ENCODE data around the gene RASA4B. TPM values are rescaled to one million over a fixed set of nuclear protein-coding genes. Genes with fewer than 3 reads are reported as not detected.
A peak's percentile ranks its signal among the peaks of the same experiment; 100 is the strongest.

The RASA4B gene
- total RNA-seq, 2 donors from 2014 or later: 13.2 to 30.0 TPM

DNA sequence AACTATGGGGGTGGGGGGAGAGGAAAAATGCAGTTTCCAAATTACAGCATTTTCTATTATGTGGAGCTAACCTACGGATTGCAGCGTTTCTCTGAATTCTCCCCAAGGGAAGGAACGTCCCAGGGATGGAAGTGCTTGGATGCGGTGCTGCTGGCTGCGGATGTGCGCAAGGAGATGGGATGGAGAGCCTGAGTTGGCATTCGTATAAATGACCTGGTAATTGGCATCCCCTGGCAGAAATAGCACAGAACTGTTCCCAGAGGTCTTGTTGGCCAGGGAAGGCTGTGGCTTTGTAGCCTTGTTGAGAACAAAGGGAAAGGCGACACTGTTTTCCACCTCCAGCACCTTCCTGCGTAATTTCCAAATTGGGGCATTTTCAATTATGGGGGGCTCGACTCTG is 81.5 kb downstream of the RASA4B start:
- Histone ChIP-seq H3K4me1 (peaks cover 3% of the 10 kb centered on the region), H3K27me3 (no peaks in the 10 kb centered on the region), H3K4me3 (no peak overlapping the region), H3K9me3 (no peaks in the 10 kb centered on the region), H3K27ac (no peak overlapping the region), H3K36me3 (no peaks in the 10 kb centered on the region), H3K9ac (ENCODE audit: low read depth in 2 of 2, low read length in 2 of 2) (no peak overlapping the region)
- intact Hi-C loops (cut with DNase I): no loop called here
- DNase-seq: no peak
- TF ChIP-seq, protein P1, sequence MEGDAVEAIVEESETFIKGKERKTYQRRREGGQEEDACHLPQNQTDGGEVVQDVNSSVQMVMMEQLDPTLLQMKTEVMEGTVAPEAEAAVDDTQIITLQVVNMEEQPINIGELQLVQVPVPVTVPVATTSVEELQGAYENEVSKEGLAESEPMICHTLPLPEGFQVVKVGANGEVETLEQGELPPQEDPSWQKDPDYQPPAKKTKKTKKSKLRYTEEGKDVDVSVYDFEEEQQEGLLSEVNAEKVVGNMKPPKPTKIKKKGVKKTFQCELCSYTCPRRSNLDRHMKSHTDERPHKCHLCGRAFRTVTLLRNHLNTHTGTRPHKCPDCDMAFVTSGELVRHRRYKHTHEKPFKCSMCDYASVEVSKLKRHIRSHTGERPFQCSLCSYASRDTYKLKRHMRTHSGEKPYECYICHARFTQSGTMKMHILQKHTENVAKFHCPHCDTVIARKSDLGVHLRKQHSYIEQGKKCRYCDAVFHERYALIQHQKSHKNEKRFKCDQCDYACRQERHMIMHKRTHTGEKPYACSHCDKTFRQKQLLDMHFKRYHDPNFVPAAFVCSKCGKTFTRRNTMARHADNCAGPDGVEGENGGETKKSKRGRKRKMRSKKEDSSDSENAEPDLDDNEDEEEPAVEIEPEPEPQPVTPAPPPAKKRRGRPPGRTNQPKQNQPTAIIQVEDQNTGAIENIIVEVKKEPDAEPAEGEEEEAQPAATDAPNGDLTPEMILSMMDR (IDR thresholded peaks at IDR 0.05): no peak

DNA sequence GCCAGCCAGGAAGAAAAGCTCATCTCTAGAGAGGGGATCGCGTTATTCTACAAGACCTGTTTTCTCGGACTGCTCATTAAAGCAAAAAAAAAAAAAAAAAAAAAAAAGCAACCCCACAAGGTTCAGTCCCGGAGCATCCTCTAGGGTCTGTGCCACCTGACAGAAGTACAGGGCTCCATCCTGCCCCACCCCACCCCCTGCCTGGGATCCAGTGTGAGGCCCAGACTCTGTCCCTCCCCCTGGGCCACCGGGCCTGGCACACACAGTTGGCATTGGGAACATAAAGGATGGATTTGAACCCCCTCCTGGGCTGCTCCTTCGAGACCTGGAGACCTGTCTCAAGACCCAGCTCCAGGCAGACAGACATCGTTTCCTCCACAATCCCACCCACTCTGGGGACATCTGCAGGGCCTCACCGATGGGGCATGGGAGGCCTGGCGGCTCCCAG is 83.5 kb downstream of the RASA4B start:
- no peaks in the 10 kb centered on the region for H3K9me3 ChIP-seq
- DNase-seq: no peak
- H3K27ac ChIP-seq: peak overlapping the region; percentile 53
- TF ChIP-seq, protein P1 (IDR thresholded peaks at IDR 0.05): no peak
- peak overlapping the region; percentile 82 for H3K4me3 ChIP-seq
- H3K27me3 ChIP-seq: no peaks in the 10 kb centered on the region
- no peaks in the 10 kb centered on the region for H3K36me3 ChIP-seq
- H3K9ac ChIP-seq (ENCODE audit: low read depth in 2 of 2, low read length in 2 of 2): peak overlapping the region; percentile 27 to 86
- peaks cover 3% of the 10 kb centered on the region for H3K4me1 ChIP-seq
- intact Hi-C loops (cut with DNase I): no loop called here

DNA sequence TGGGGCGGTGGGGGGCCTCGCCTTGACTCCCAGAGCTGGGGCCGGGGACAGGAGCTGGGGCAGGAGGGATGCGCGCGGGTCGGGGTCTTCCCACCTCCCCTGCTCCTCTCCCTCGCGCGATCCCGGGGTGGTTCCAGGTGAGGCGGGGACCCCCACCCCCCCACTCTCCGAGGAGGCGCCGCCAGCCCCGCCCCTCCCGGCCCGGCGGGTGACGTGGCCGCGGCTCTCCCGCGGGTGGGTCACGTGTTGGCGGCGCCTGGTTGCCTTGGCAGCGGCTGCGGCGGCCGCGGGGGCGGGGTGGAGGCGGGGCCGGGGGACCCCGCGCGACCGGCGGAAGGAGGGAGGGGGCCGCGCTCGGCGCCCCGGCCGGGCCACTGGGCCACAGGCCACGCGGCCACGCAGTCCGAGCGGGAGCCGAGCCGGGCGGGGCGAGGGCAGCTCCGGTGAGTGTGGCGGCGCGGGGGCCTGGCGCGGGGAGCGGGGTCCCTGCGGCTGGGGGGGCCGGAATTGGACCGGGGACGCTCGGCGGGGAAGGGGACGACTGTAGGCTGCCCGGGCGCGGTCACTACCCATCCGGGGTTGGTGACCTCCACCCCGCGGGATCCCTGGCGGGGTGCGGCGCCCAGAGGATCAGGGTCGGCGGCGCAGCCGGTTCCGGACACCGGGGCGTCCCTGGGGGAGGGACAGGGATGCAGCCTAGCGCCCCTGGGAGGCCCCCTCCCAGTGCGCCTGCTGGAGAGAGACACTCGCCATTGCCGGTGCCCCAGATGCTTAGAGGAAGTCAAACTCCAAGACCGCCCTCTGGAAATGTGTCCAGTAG is 84.1 kb downstream of the RASA4B start, which contains the start of gene ORAI2:
Gene ORAI2, plus strand, starts transcription at position 357 of the 820 bp plus-strand sequence. CDS start 5,382 bp downstream, outside the sequence.
- peak within 1 kb of the TSS; percentile 67 for H3K27ac ChIP-seq
- intact Hi-C loops (cut with DNase I): no loop called here
- peak; percentile 82 for DNase-seq

More for the DNA sequence above, 84.1 kb downstream of the RASA4B start, which contains the start of gene ORAI2:
- no peaks in the 10 kb centered on the region for H3K9me3 ChIP-seq
- H3K4me1 ChIP-seq: peaks cover 3% of the 10 kb centered on the region
- H3K36me3 ChIP-seq: no peaks in the 10 kb centered on the region
- H3K27me3 ChIP-seq: no peaks in the 10 kb centered on the region
- peak within 1 kb of the TSS; percentile 82 for H3K4me3 ChIP-seq
- peak within 1 kb of the TSS; percentile 27 to 86 for H3K9ac ChIP-seq (ENCODE audit: low read depth in 2 of 2, low read length in 2 of 2)
- TF ChIP-seq, protein P1 (IDR thresholded peaks at IDR 0.05): no peak

Small RNA genes within 50 kb of the gene (microRNA-seq; reads per million reads assigned to microRNA genes)
- gene MIR4467 (not detected), gene MIR5090 (3.3 reads per million)

Other genes with a start within 250 kb of the RASA4B start
- gene SH2B2, start 230.9 kb downstream of the RASA4B start, total RNA-seq: 1 to 10 TPM; 3.1 to 5.0 TPM
- gene SPDYE6, start 161.3 kb downstream of the RASA4B start, total RNA-seq: not detected
- 10 to 100 TPM; 15.1 to 19.4 TPM for gene PRKRIP1, start 121.4 kb downstream of the RASA4B start, total RNA-seq
- gene ORAI2, start 84.2 kb downstream of the RASA4B start, total RNA-seq: 1 to 10 TPM; 3.3 to 5.5 TPM
- 10 to 100 TPM in 1 of 2 donors, 1 to 10 TPM in 1; 9.7 to 14.1 TPM for gene ALKBH4, start 52.9 kb downstream of the RASA4B start, total RNA-seq
- gene LRWD1, start 52.8 kb downstream of the RASA4B start, total RNA-seq: 10 to 100 TPM; 11.4 to 19.6 TPM
- gene POLR2J, start 38.9 kb downstream of the RASA4B start, total RNA-seq: 10 to 100 TPM; 43.0 to 49.2 TPM
- gene UPK3BL2, start 25.9 kb upstream of the RASA4B start, total RNA-seq: 10 to 100 TPM in 1 of 2 donors, 1 to 10 TPM in 1; 9.0 to 13.7 TPM
- not detected for gene SPDYE2, start 33.4 kb upstream of the RASA4B start, total RNA-seq
- gene POLR2J3, start 54.8 kb upstream of the RASA4B start, total RNA-seq: 10 to 100 TPM; 19.2 to 32.9 TPM
- 10 to 100 TPM; 16.7 to 31.3 TPM for gene RASA4, start 99.0 kb upstream of the RASA4B start, total RNA-seq
- gene UPK3BL1, start 125.0 kb upstream of the RASA4B start, total RNA-seq: 10 to 100 TPM in 1 of 2 donors, 1 to 10 TPM in 1; 9.1 to 21.9 TPM
- not detected for gene SPDYE2B, start 132.5 kb upstream of the RASA4B start, total RNA-seq
- 10 to 100 TPM in 1 of 2 donors, 1 to 10 TPM in 1; 5.9 to 12.8 TPM for gene POLR2J2, start 153.9 kb upstream of the RASA4B start, total RNA-seq
- gene FAM185A, start 231.2 kb upstream of the RASA4B start, total RNA-seq: 10 to 100 TPM in 1 of 2 donors, 1 to 10 TPM in 1; 8.6 to 10.5 TPM